GM12878 (cell line): Measurements from ENCODE around the gene NDUFV1. TPM values are rescaled to one million over a fixed set of nuclear protein-coding genes. Genes with fewer than 3 reads are reported as not detected.

Experiments used
- EED ChIP-seq: sonication (generic); IDR thresholded peaks from 2 replicates; pipeline ENCODE4 v1.6.1; 2016; ENCODE audit warnings: antibody characterized with exemption, low read depth
- EZH2 ChIP-seq: IDR thresholded peaks from 2 replicates; pipeline ENCODE4 v1.6.1; 2012; ENCODE audit warnings: low read depth, mild to moderate bottlenecking, control low read depth, inconsistent platforms, low read length, borderline replicate concordance; ENCODE audit not compliant: control insufficient read depth
- GATAD2B ChIP-seq: fragments of 450-650 bp; conservative IDR thresholded peaks from 2 replicates; pipeline ENCODE4 v1.6.1; 2017; ENCODE audit warnings: low read depth, mild to moderate bottlenecking, moderate library complexity
- HDAC2 ChIP-seq: fragments of 200-600 bp; sonication (generic); IDR thresholded peaks from 2 replicates; pipeline ENCODE4 v1.6.1; 2017
- PAX8 ChIP-seq: fragments of 450-650 bp; IDR thresholded peaks from 2 replicates; pipeline ENCODE4 v1.6.1; 2017; ENCODE audit warnings: mild to moderate bottlenecking, moderate library complexity
- POLR2A ChIP-seq: IDR thresholded peaks from 2 replicates; pipeline ENCODE4 v1.6.1; 2011; ENCODE audit warnings: low read depth, mild to moderate bottlenecking, low read length
- POU2F2 ChIP-seq: IDR thresholded peaks from 3 replicates; pipeline ENCODE4 v1.6.1; 2011; ENCODE audit warnings: low read depth, mild to moderate bottlenecking, low read length, borderline replicate concordance
- PRDM15 ChIP-seq: fragments of 450-650 bp; formaldehyde crosslinking; IDR thresholded peaks from 2 replicates; pipeline ENCODE4 v1.4.0; 2020; ENCODE audit warnings: mild to moderate bottlenecking, moderate library complexity
- RFX5 ChIP-seq: IDR thresholded peaks from 2 replicates; pipeline ENCODE4 v1.6.1; 2011; ENCODE audit warnings: low read depth, low read length, improper control_type of control experiment
- SIX5 ChIP-seq: IDR thresholded peaks from 2 replicates; pipeline ENCODE4 v1.6.1; 2011; ENCODE audit warnings: mild to moderate bottlenecking, low read depth, low read length, moderate library complexity; ENCODE audit not compliant: severe bottlenecking
- SMARCA5 ChIP-seq: fragments of 450-650 bp; IDR thresholded peaks from 2 replicates; pipeline ENCODE4 v1.6.1; 2017; ENCODE audit warnings: mild to moderate bottlenecking
- SPI1 ChIP-seq: IDR thresholded peaks from 2 replicates; pipeline ENCODE4 v1.6.1; 2011; ENCODE audit warnings: low read depth, mild to moderate bottlenecking, low read length, moderate library complexity, borderline replicate concordance; ENCODE audit not compliant: insufficient read depth
- TCF3 ChIP-seq: IDR thresholded peaks from 2 replicates; pipeline ENCODE4 v1.6.1; 2012; ENCODE audit warnings: low read depth, mild to moderate bottlenecking, low read length, borderline replicate concordance; ENCODE audit not compliant: insufficient read depth
- TCF7 ChIP-seq: IDR thresholded peaks from 2 replicates; pipeline ENCODE4 v1.6.1; 2014; ENCODE audit warnings: antibody characterized with exemption, borderline replicate concordance
- ZBTB33 ChIP-seq: fragments of 450-650 bp; IDR thresholded peaks from 2 replicates; pipeline ENCODE4 v1.6.1; 2017; ENCODE audit warnings: mild to moderate bottlenecking
- ZNF217 ChIP-seq: fragments of 450-650 bp; IDR thresholded peaks from 2 replicates; pipeline ENCODE4 v1.6.1; 2017; ENCODE audit warnings: antibody characterized with exemption, mild to moderate bottlenecking
- ZNF24 ChIP-seq: fragments of 450-650 bp; IDR thresholded peaks from 2 replicates; pipeline ENCODE4 v1.6.1; 2017; ENCODE audit warnings: antibody characterized with exemption, mild to moderate bottlenecking
- polyA plus RNA-seq, 11 experiments: library from polyadenylated mRNA; depleted of rRNA in 4 of 11; unstranded in 6 of 11; stranded (reverse) in 5 of 11; fragments of >200 nt; fragmentation: Nextera tagmentation in 4 of 11; fragmentation: Illumina TruSeq in 1 of 11; extraction: Ambion mirVana in 4 of 11; extraction: Trizol in 1 of 11; gene quantifications; 1 replicate in 1 of 11; 2 replicates in 10 of 11; pipeline versions ENCODE4 v1.2.1 to v1.2.3, GENCODE V29; 2011 to 2016; ENCODE audit warnings: inconsistent platforms in 2 of 11, missing spikeins in 2 of 11, low read depth in 1 of 11
- total RNA-seq, 4 experiments: library from RNA; depleted of rRNA in 3 of 4; stranded (reverse); fragments of >200 nt in 3 of 4; fragmentation: Illumina TruSeq in 1 of 4; extraction: Trizol in 1 of 4; gene quantifications; 2 replicates each; pipeline versions ENCODE4 v1.2.1 to v1.2.3, GENCODE V29; 2013 to 2021
- TF ChIP-seq, protein P1 (sequence below): fragments of 450-650 bp; IDR thresholded peaks from 2 replicates; pipeline ENCODE4 v1.6.1; 2018; ENCODE audit warnings: borderline replicate concordance, mild to moderate bottlenecking; ENCODE audit not compliant: partially characterized antibody
- TF ChIP-seq, protein P2 (sequence below), 3 experiments: IDR thresholded peaks in 2 of 3; conservative IDR thresholded peaks in 1 of 3; 2 replicates each; pipeline ENCODE4 v1.5.1; 2011; ENCODE audit warnings: low read depth in 3 of 3, low read length in 3 of 3, mild to moderate bottlenecking in 3 of 3, control low read depth in 2 of 3, moderate library complexity in 2 of 3, inconsistent platforms in 1 of 3, mixed read lengths in 1 of 3; ENCODE audit not compliant: control insufficient read depth in 2 of 3, insufficient read depth in 1 of 3; ENCODE audit errors: extremely low read depth in 1 of 3

The NDUFV1 gene
- total and polyA plus RNA-seq, 10 of the 15 experiments (the other 5 are each of a cell fraction or from before 2014, with no cell fraction given): 8.2 to 380 (median 231) TPM

DNA sequence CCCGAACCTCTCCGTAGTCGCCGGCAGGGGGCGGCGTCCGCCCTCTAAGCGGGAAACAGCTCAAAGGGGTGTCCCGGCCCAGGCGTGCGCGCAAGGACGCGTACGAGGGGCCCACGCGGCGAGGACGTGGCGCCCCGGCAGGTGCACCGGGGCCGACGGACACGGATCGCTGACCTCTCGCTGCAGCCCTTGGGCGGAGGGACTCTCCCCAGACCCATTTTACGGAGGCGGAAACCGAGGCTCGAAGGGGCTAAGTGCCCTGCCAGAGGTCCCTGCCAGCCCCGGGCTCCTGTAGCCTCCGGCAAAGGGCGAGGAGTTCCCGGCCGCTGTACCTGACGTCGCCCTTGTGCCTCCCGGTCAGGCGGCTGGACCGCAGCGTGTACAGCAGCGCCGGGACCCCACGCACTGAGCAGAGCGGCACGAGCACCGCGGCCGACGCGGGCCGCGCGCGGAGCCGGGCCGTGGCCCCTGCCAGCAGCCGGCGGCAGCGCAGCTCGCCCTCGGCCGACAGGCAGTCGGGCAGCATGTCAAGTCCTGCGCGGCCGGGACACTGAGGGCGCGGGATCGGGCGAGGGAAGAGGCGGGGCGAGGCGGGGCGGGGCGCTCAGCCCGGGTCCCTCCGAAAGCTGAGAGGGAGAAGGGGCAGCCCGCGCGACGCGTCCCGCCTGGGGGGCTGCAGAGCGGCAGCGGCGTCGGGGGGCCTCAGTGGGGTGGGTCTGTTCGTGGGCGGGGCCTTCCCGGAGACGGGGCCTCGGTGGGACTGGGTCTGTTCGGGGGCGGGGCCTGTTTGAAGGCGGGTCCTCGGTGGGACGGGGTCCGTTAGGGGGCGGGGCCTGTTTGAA, 22.9 kb downstream of the NDUFV1 start, which contains the start of gene NUDT8 (continued):
- no peak for TF ChIP-seq ZBTB33
- peak; percentile 66 for TF ChIP-seq POLR2A
- TF ChIP-seq HDAC2: no peak
- no peak for TF ChIP-seq SIX5
- peak; percentile 39; the same call in 1 of the 2 replicates for TF ChIP-seq EED
- peak; percentile 96 for TF ChIP-seq SMARCA5
- no peak for TF ChIP-seq SPI1
- peak; percentile 96 for TF ChIP-seq GATAD2B
- TF ChIP-seq EZH2: no peak
- no peak for TF ChIP-seq POU2F2
- no peak for TF ChIP-seq TCF7
- TF ChIP-seq, protein P1, sequence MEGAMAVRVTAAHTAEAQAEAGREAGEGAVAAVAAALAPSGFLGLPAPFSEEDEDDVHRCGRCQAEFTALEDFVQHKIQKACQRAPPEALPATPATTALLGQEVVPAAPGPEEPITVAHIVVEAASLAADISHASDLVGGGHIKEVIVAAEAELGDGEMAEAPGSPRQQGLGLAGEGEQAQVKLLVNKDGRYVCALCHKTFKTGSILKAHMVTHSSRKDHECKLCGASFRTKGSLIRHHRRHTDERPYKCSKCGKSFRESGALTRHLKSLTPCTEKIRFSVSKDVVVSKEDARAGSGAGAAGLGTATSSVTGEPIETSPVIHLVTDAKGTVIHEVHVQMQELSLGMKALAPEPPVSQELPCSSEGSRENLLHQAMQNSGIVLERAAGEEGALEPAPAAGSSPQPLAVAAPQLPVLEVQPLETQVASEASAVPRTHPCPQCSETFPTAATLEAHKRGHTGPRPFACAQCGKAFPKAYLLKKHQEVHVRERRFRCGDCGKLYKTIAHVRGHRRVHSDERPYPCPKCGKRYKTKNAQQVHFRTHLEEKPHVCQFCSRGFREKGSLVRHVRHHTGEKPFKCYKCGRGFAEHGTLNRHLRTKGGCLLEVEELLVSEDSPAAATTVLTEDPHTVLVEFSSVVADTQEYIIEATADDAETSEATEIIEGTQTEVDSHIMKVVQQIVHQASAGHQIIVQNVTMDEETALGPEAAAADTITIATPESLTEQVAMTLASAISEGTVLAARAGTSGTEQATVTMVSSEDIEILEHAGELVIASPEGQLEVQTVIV: no peak
- TF ChIP-seq ZNF217: peak; percentile 94
- no peak for TF ChIP-seq ZNF24
- peak; percentile 93; the same call in 1 of the 2 replicates for TF ChIP-seq TCF3
- TF ChIP-seq PAX8: no peak
- TF ChIP-seq RFX5: no peak
- no peak for TF ChIP-seq PRDM15
- TF ChIP-seq, protein P2, sequence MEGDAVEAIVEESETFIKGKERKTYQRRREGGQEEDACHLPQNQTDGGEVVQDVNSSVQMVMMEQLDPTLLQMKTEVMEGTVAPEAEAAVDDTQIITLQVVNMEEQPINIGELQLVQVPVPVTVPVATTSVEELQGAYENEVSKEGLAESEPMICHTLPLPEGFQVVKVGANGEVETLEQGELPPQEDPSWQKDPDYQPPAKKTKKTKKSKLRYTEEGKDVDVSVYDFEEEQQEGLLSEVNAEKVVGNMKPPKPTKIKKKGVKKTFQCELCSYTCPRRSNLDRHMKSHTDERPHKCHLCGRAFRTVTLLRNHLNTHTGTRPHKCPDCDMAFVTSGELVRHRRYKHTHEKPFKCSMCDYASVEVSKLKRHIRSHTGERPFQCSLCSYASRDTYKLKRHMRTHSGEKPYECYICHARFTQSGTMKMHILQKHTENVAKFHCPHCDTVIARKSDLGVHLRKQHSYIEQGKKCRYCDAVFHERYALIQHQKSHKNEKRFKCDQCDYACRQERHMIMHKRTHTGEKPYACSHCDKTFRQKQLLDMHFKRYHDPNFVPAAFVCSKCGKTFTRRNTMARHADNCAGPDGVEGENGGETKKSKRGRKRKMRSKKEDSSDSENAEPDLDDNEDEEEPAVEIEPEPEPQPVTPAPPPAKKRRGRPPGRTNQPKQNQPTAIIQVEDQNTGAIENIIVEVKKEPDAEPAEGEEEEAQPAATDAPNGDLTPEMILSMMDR (IDR thresholded peaks at IDR 0.05 in 2 of 3, conservative IDR thresholded peaks at IDR 0.05 in 1 of 3; ENCODE audit: control insufficient read depth in 2 of 3, extremely low read depth in 1 of 3, insufficient read depth in 1 of 3, low read depth in 3 of 3, low read length in 3 of 3): peak; percentile 85 to 90 (median 88)
